GM06990 (cell line): ENCODE data around the gene LMF1.

ENCODE experiments used
- DNase-seq: peaks from one replicate; pipeline ENCODE4 v3.0.0-alpha.2; 2011; ENCODE audit not compliant: insufficient read length; ENCODE audit errors: extremely low read depth
- H3K27me3 ChIP-seq: replicated peaks from 2 replicates; pipeline ENCODE4 v1.6.0; 2011; ENCODE audit warnings: low read length; ENCODE audit not compliant: control insufficient read depth, insufficient read depth
- H3K36me3 ChIP-seq: 2 replicates; pipeline ENCODE4 v1.5.1; 2011; ENCODE audit warnings: low read length; ENCODE audit not compliant: control insufficient read depth, insufficient read depth
- H3K4me3 ChIP-seq: replicated peaks from 2 replicates; pipeline ENCODE4 v1.5.1; 2011; ENCODE audit warnings: low read depth, mild to moderate bottlenecking, control low read depth, low read length
- TF ChIP-seq, protein P1 (sequence below): IDR thresholded peaks from 2 replicates; pipeline ENCODE4 v1.5.1; 2011; ENCODE audit warnings: low read length, control low read depth, mild to moderate bottlenecking, inconsistent platforms; ENCODE audit not compliant: insufficient read depth, poor library complexity, severe bottlenecking

The LMF1 gene

GRCh38 chr16:818132-818531 is 152.7 kb downstream of the LMF1 start:
- no peak overlapping the region for H3K4me3 ChIP-seq
- no peaks in the 10 kb centered on the region; the same call in 1 of the 2 replicates for H3K27me3 ChIP-seq
- DNase-seq, result no peak
- no peaks in the 10 kb centered on the region for H3K36me3 ChIP-seq
- TF ChIP-seq, protein P1, sequence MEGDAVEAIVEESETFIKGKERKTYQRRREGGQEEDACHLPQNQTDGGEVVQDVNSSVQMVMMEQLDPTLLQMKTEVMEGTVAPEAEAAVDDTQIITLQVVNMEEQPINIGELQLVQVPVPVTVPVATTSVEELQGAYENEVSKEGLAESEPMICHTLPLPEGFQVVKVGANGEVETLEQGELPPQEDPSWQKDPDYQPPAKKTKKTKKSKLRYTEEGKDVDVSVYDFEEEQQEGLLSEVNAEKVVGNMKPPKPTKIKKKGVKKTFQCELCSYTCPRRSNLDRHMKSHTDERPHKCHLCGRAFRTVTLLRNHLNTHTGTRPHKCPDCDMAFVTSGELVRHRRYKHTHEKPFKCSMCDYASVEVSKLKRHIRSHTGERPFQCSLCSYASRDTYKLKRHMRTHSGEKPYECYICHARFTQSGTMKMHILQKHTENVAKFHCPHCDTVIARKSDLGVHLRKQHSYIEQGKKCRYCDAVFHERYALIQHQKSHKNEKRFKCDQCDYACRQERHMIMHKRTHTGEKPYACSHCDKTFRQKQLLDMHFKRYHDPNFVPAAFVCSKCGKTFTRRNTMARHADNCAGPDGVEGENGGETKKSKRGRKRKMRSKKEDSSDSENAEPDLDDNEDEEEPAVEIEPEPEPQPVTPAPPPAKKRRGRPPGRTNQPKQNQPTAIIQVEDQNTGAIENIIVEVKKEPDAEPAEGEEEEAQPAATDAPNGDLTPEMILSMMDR, result no peak

- no peak overlapping the region for H3K4me3 ChIP-seq
- TF ChIP-seq, protein P1, result no peak
- H3K36me3 ChIP-seq, result no peaks in the 10 kb centered on the region
- H3K27me3 ChIP-seq, result no peaks in the 10 kb centered on the region; the same call in 1 of the 2 replicates
- no peak for DNase-seq
These were observed 153.5 kb downstream of the LMF1 start for GRCh38 chr16:817001-817906.

DNA sequence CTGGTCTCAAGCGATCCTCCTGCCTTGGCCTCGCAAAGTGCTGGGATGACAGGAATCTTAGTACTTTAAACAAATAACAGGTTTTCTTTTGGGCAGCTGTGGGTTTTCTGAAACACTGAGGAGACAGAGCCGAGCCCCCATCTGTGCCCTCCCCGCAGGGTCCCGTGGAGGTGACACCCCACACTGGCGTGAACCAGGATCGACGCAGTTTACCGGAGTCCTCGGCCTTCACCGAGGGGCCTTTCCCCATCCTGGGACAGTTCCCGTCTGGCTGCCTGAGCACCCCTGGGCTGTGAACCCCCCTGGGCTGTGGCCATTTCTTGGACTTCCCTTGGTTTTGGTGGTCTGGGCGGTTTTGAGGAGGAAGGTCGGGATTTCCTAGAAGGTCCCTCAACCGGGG is 154.9 kb downstream of the LMF1 start:
- H3K4me3 ChIP-seq, result no peak overlapping the region
- no peak for DNase-seq
- no peaks in the 10 kb centered on the region; the same call in 1 of the 2 replicates for H3K27me3 ChIP-seq
- no peaks in the 10 kb centered on the region for H3K36me3 ChIP-seq
- TF ChIP-seq, protein P1, result no peak

GRCh38 chr16:814974-815373 is 155.8 kb downstream of the LMF1 start:
- Histone ChIP-seq H3K27me3 (no peaks in the 10 kb centered on the region; the same call in 1 of the 2 replicates), H3K4me3 (no peak overlapping the region), H3K36me3 (no peaks in the 10 kb centered on the region)
- DNase-seq, result no peak
- TF ChIP-seq, protein P1, result no peak

DNA sequence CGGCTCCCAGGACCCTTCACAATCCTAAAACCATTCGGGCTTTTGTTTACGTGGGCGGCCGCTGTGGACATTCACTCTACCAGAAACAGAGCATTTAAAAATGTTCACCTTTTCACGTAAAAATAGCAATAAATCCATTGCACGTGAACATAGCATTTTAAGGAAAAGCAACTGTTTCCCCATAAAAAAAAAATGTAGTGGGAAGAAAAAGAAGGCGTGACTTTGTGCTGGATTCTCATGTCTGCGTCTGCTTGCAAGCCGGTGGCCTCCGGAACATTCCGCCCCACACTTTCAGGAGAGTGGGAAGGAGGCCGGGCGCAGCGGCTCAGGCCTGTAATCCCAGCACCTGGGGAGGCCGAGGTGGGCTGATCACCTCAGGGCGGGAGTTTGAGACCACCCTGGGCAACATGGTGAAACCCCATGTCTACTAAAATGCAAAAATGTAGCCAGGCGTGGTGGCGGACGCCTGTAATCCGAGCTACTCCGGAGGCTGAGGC is 156.8 kb downstream of the LMF1 start:
- DNase-seq, result no peak
- TF ChIP-seq, protein P1, result no peak
- H3K36me3 ChIP-seq, result no peaks in the 10 kb centered on the region
- H3K4me3 ChIP-seq, result no peak overlapping the region
- H3K27me3 ChIP-seq, result no peaks in the 10 kb centered on the region; the same call in 1 of the 2 replicates
